ENCODE data around the gene MICU1. TPM values are rescaled to one million over a fixed set of nuclear protein-coding genes. Genes with fewer than 3 reads are reported as not detected.

MICU1 gene
- total RNA-seq = 10 to 100 TPM; 39.3 to 46.1 TPM

GRCh38 chr10:72625608-72626443, at the start of gene MICU1:
Gene MICU1 (minus strand): TSS chr10:72626079. CDS start chr10:72566793, 59,286 bp downstream.

GRCh38 chr10:72354356-72355213, 271.3 kb downstream of the MICU1 start, which contains the start of gene DNAJB12:
Gene DNAJB12 (minus strand): TSS chr10:72354919. CDS start chr10:72354897, 22 bp downstream.

Small RNAs within 50 kb of the gene (small RNA-seq; reads per million reads assigned to genes)
- gene AL513185.2 = 0 reads per million in 2 donors
- 0 reads per million in 2 donors for gene HMGN2P34
- 0 reads per million in 2 donors for gene RF00019
- 0 to 0.06 reads per million in 2 donors for gene RN7SL840P
- gene RNU6-805P = 0 reads per million in 2 donors

Other genes with a start within 250 kb of the MICU1 start
- 10 to 100 TPM; 10.3 to 13.3 TPM for gene MCU, start 66.1 kb upstream of the MICU1 start, total RNA-seq

Measured in melanocyte of skin (primary cell).